Activated T-helper 1 cell treated with anti-CD3 and anti-CD28 coated beads, Interleukin-2, amount 50 U/mL, for 16 hours (primary cell): ENCODE results near the gene SUSD1.

Experiments used
- DNase-seq, 2 donors: peaks; one replicate each; pipeline ENCODE4 v3.0.0-alpha.2; 2020; ENCODE audit warnings: low read depth in 1 of 2, low spot score in 1 of 2

The SUSD1 gene

GRCh38 chr9:112072721-112073638, 102.1 kb downstream of the SUSD1 start:
- no peak for DNase-seq

GRCh38 chr9:112069318-112070169, 105.6 kb downstream of the SUSD1 start:
- DNase-seq = no peak

- DNase-seq = no peak
These were observed 109.1 kb downstream of the SUSD1 start for GRCh38 chr9:112065806-112066606.

- no peak for DNase-seq
These were observed 110.2 kb downstream of the SUSD1 start for GRCh38 chr9:112064871-112065270.

GRCh38 chr9:112063586-112063985, 111.5 kb downstream of the SUSD1 start:
- DNase-seq = no peak

GRCh38 chr9:112063151-112063550, 111.9 kb downstream of the SUSD1 start:
- DNase-seq = no peak

GRCh38 chr9:112061152-112061740, 113.9 kb downstream of the SUSD1 start:
- DNase-seq = no peak

GRCh38 chr9:112059966-112060320, 115.2 kb downstream of the SUSD1 start:
- no peak for DNase-seq

GRCh38 chr9:112059145-112059965, 115.7 kb downstream of the SUSD1 start:
- no peak for DNase-seq

- DNase-seq = no peak
These were observed 118.1 kb downstream of the SUSD1 start for GRCh38 chr9:112056996-112057395.

GRCh38 chr9:112054916-112055315, 120.2 kb downstream of the SUSD1 start:
- DNase-seq = no peak

- DNase-seq = no peak
These were observed 123.3 kb downstream of the SUSD1 start for GRCh38 chr9:112051812-112052211.

GRCh38 chr9:112050544-112051475, 124.3 kb downstream of the SUSD1 start:
- DNase-seq = no peak

GRCh38 chr9:112049811-112050516, 125.1 kb downstream of the SUSD1 start:
- DNase-seq = no peak

- no peak for DNase-seq
These were observed 126.0 kb downstream of the SUSD1 start for GRCh38 chr9:112048924-112049691.

- no peak for DNase-seq
These were observed 127.5 kb downstream of the SUSD1 start for GRCh38 chr9:112047538-112048066.

GRCh38 chr9:112046181-112046580, 128.9 kb downstream of the SUSD1 start:
- DNase-seq = no peak
